HCT116 (cell line): ENCODE measurements around the gene GEMIN5. TPM values are rescaled to one million over a fixed set of nuclear protein-coding genes. Genes with fewer than 3 reads are reported as not detected.

ENCODE experiments used
- ATAC-seq: fragments of 200-7000 bp; cut with Tn5 transposase; 2 replicates; pipeline ENCODE4 v1.9.1; 2020; ENCODE audit warnings: mild to moderate bottlenecking, moderate library complexity
- BruUV-seq: library from RNA; stranded (reverse); fragments of 400-500 nt; replicated peaks from 2 replicates; lab custom pipeline; 2021; lab: Mats Ljungman, UMichigan
- CTCF ChIA-PET: fragments of 300-600 bp; sonication (Branson Sonifier 250); formaldehyde crosslinking; loops from one replicate; lab custom pipeline; 2021; ENCODE audit warnings: antibody characterized with exemption; lab: Charles Lee
- POLR2A ChIA-PET: fragments of 300-600, 350-600 bp; sonication (Branson Sonifier 250); formaldehyde crosslinking; loops from one replicate; lab custom pipeline; 2021; ENCODE audit warnings: antibody characterized with exemption; lab: Charles Lee
- RAD21 ChIA-PET, 2 experiments: fragments of 300-600 bp; sonication (Branson Sonifier 250); formaldehyde crosslinking; loops; one replicate each; lab custom pipeline; 2023; ENCODE audit warnings: low total read pairs in 2 of 2; ENCODE audit not compliant: uncharacterized antibody in 2 of 2, unreplicated experiment in 2 of 2, low non-redundant PET in 1 of 2; lab: Charles Lee
- DNase-seq: peaks from one replicate; pipeline ENCODE4 v3.0.0-alpha.2; 2010; ENCODE audit warnings: low read depth, low spot score
- H2AFZ ChIP-seq: fragments of 200-600 bp; shearing (Covaris generic), sonication (generic); 2 replicates; pipeline ENCODE4 v1.6.1; 2017; ENCODE audit warnings: low read depth, mixed run types, mixed read lengths, antibody characterized with exemption, low read length; ENCODE audit not compliant: poor library complexity, severe bottlenecking
- H3K27ac ChIP-seq: 2 replicates; pipeline ENCODE4 v1.5.1; 2012; ENCODE audit warnings: low read depth, low read length
- H3K27me3 ChIP-seq: fragments of 200-600 bp; sonication (generic); 2 replicates; pipeline ENCODE4 v1.6.1; 2016; ENCODE audit warnings: mixed run types, low read length, mixed read lengths; ENCODE audit not compliant: insufficient read depth
- H3K36me3 ChIP-seq, 2 experiments: fragments of 200-500 bp in 1 of 2; fragments of 200-600 bp in 1 of 2; sonication (Bioruptor generic) in 1 of 2; sonication (generic) in 1 of 2; 2 replicates each; pipeline versions ENCODE4 v1.5.1 to v1.6.1; 2014 to 2016; ENCODE audit warnings: low read length in 2 of 2, inconsistent platforms in 1 of 2, mixed read lengths in 1 of 2, mixed run types in 1 of 2; ENCODE audit not compliant: insufficient read depth in 2 of 2, control insufficient read depth in 1 of 2
- H3K4me1 ChIP-seq, 2 experiments: fragments of 200-600 bp in 1 of 2; sonication (generic) in 1 of 2; 2 replicates each; pipeline versions ENCODE4 v1.5.1 to v1.6.1; 2012 to 2017; ENCODE audit warnings: low read length in 2 of 2, inconsistent platforms in 1 of 2, mild to moderate bottlenecking in 1 of 2, mixed read lengths in 1 of 2, mixed run types in 1 of 2, moderate library complexity in 1 of 2; ENCODE audit not compliant: insufficient read depth in 2 of 2, control insufficient read depth in 1 of 2
- H3K4me2 ChIP-seq: fragments of 200-600 bp; sonication (generic); 2 replicates; pipeline ENCODE4 v1.6.1; 2017; ENCODE audit warnings: mixed run types, low read length, mixed read lengths
- H3K4me3 ChIP-seq, 2 experiments: fragments of 200-600 bp in 1 of 2; sonication (generic) in 1 of 2; replicated peaks in 1 of 2; 2 replicates each; pipeline ENCODE4 v1.5.1; 2011 to 2016; ENCODE audit warnings: low read length in 2 of 2, control low read depth in 1 of 2, low read depth in 1 of 2, mild to moderate bottlenecking in 1 of 2, mixed read lengths in 1 of 2, mixed run types in 1 of 2
- H3K79me2 ChIP-seq: fragments of 200-600 bp; sonication (generic); 2 replicates; pipeline ENCODE4 v1.6.1; 2017; ENCODE audit warnings: mild to moderate bottlenecking, mixed run types, low read length, moderate library complexity, mixed read lengths; ENCODE audit not compliant: insufficient read depth
- H3K9ac ChIP-seq: fragments of 200-600 bp; sonication (generic); 2 replicates; pipeline ENCODE4 v1.6.1; 2016; ENCODE audit warnings: low read length, mixed read lengths
- H3K9me2 ChIP-seq: fragments of 200-600 bp; sonication (generic), shearing (Covaris generic); 2 replicates; pipeline ENCODE4 v1.6.1; 2017; ENCODE audit warnings: mixed run types, mild to moderate bottlenecking, moderate library complexity; ENCODE audit not compliant: insufficient read depth
- H3K9me3 ChIP-seq, 2 experiments: fragments of 200-500 bp in 1 of 2; fragments of 200-600 bp in 1 of 2; sonication (Bioruptor generic) in 1 of 2; sonication (generic) in 1 of 2; 2 replicates each; pipeline ENCODE4 v1.6.1; 2014 to 2017; ENCODE audit warnings: low read length in 2 of 2, mixed read lengths in 2 of 2, inconsistent platforms in 1 of 2, low read depth in 1 of 2, mild to moderate bottlenecking in 1 of 2, mixed run types in 1 of 2, moderate library complexity in 1 of 2; ENCODE audit not compliant: control insufficient read depth in 1 of 2, insufficient read depth in 1 of 2
- H4K20me1 ChIP-seq: fragments of 200-600 bp; sonication (generic), shearing (Covaris generic); 2 replicates; pipeline ENCODE4 v1.6.1; 2017; ENCODE audit warnings: mixed run types, mild to moderate bottlenecking, moderate library complexity; ENCODE audit not compliant: insufficient read depth
- ATF3 ChIP-seq: IDR thresholded peaks from 2 replicates; pipeline ENCODE4 v1.6.1; 2012
- CBX3 ChIP-seq: IDR thresholded peaks from 2 replicates; pipeline ENCODE4 v1.6.1; 2012; ENCODE audit warnings: low read depth
- CTCF ChIP-seq, 3 experiments: fragments of 200-600 bp in 1 of 3; sonication (generic) in 1 of 3; IDR thresholded peaks in 2 of 3; conservative IDR thresholded peaks in 1 of 3; 2 replicates each; pipeline ENCODE4 v1.5.1; 2012 to 2017; ENCODE audit warnings: low read depth in 2 of 3, low read length in 2 of 3, antibody characterized with exemption in 1 of 3, borderline replicate concordance in 1 of 3, control low read depth in 1 of 3, mild to moderate bottlenecking in 1 of 3, mixed read lengths in 1 of 3, mixed run types in 1 of 3, moderate library complexity in 1 of 3; ENCODE audit not compliant: insufficient read depth in 1 of 3
- EGR1 ChIP-seq: IDR thresholded peaks from 2 replicates; pipeline ENCODE4 v1.6.1; 2012; ENCODE audit warnings: low read depth
- ELF1 ChIP-seq: IDR thresholded peaks from 2 replicates; pipeline ENCODE4 v1.6.1; 2012; ENCODE audit warnings: low read depth, borderline replicate concordance
- EZH2phosphoT487 ChIP-seq: fragments of 200-600 bp; IDR thresholded peaks from 2 replicates; pipeline ENCODE4 v1.6.1; 2018; ENCODE audit warnings: antibody characterized with exemption, borderline replicate concordance
- JUND ChIP-seq: IDR thresholded peaks from 2 replicates; pipeline ENCODE4 v1.6.1; 2012
- POLR2A ChIP-seq: IDR thresholded peaks from 2 replicates; pipeline ENCODE4 v1.7.0; 2011; ENCODE audit warnings: borderline replicate concordance; ENCODE audit not compliant: insufficient read depth, insufficient read length; ENCODE audit errors: extremely low read depth
- SIN3A ChIP-seq: IDR thresholded peaks from 2 replicates; pipeline ENCODE4 v1.6.1; 2012; ENCODE audit warnings: low read depth
- SRF ChIP-seq: IDR thresholded peaks from 2 replicates; pipeline ENCODE4 v1.6.1; 2012; ENCODE audit warnings: low read depth
- TCF7L2 ChIP-seq: IDR thresholded peaks from 2 replicates; pipeline ENCODE4 v1.7.0; 2011; ENCODE audit warnings: borderline replicate concordance, inconsistent platforms; ENCODE audit not compliant: insufficient read depth, insufficient read length; ENCODE audit errors: extremely low read depth
- YY1 ChIP-seq: IDR thresholded peaks from 2 replicates; pipeline ENCODE4 v1.6.1; 2011; ENCODE audit warnings: low read length, low read depth, moderate library complexity, mild to moderate bottlenecking; ENCODE audit not compliant: insufficient replicate concordance; ENCODE audit errors: extremely low read depth
- ZBTB33 ChIP-seq: IDR thresholded peaks from 2 replicates; pipeline ENCODE4 v1.6.1; 2011; ENCODE audit warnings: mild to moderate bottlenecking, low read length, moderate library complexity; ENCODE audit not compliant: insufficient replicate concordance; ENCODE audit errors: extremely low read depth
- ZFX ChIP-seq: fragments of 450-650 bp; IDR thresholded peaks from 2 replicates; pipeline ENCODE4 v1.6.1; 2017
- ZNF274 ChIP-seq: fragments of 200-500 bp; sonication (Bioruptor generic); IDR thresholded peaks from 2 replicates; pipeline ENCODE4 v1.6.1; 2014; ENCODE audit warnings: mild to moderate bottlenecking, low read depth, low read length, inconsistent platforms
- intact Hi-C: fragments of 100-400 bp; cut with micrococcal nuclease; formaldehyde crosslinking; loops from 2 replicates; pipeline ENCODE4 v1.10.0; 2022
- total RNA-seq: library from RNA; stranded (reverse); gene quantifications from one replicate; pipeline ENCODE4 v1.2.1, GENCODE V29; 2021; ENCODE audit not compliant: unreplicated experiment

The GEMIN5 gene
- total RNA-seq, 1 experiment from 2014 or later = 35.9 TPM

- TF ChIP-seq ZBTB33 = peak; percentile 86
- no peak for TF ChIP-seq SRF
- peak; percentile 64 for TF ChIP-seq POLR2A
- peak; percentile 44 for TF ChIP-seq TCF7L2
- TF ChIP-seq ZFX = peak; percentile 80
Measured at GRCh38 chr5:154937718-154938466, at the start of gene GEMIN5 (continued).

- ChIA-PET CTCF (no interaction called here), RAD21 (no interaction called here)
- Histone ChIP-seq H3K79me2 (no peaks in the 10 kb centered on the region), H4K20me1 (no peaks in the 10 kb centered on the region), H3K36me3 (no peaks in the 10 kb centered on the region), H3K4me2 (no peak overlapping the region), H3K9me3 (no peaks in the 10 kb centered on the region), H3K27me3 (peaks cover 6% of the 10 kb centered on the region; the same call in 1 of the 2 replicates), H3K27ac (no peak overlapping the region), H3K9me2 (no peaks in the 10 kb centered on the region), H3K9ac (no peak overlapping the region)
- BruUV-seq = no TSS peak
- DNase-seq (no peak), ATAC-seq (no peak)
- intact Hi-C loops = no loop called here
- TF ChIP-seq ATF3 = no peak
- no peak for TF ChIP-seq YY1
- no peak for TF ChIP-seq CBX3
- TF ChIP-seq EZH2phosphoT487 = no peak
- no peak for TF ChIP-seq ZNF274
- TF ChIP-seq ELF1 = no peak
- no peak for TF ChIP-seq EGR1
- no peak for TF ChIP-seq ZBTB33
- TF ChIP-seq SIN3A = no peak
- no peak for TF ChIP-seq CTCF (IDR thresholded peaks at IDR 0.05 in 2 of 3, conservative IDR thresholded peaks at IDR 0.05 in 1 of 3; ENCODE audit: borderline replicate concordance in 1 of 3, insufficient read depth in 1 of 3, low read depth in 2 of 3, low read length in 2 of 3)
- TF ChIP-seq JUND = no peak
- TF ChIP-seq, all 23 proteins: peak for 0
- POLR2A ChIA-PET = no interaction called here
- H2AFZ ChIP-seq = no peak overlapping the region
- H3K4me1 ChIP-seq = no peaks in the 10 kb centered on the region
- H3K4me3 ChIP-seq = no peak overlapping the region
Measured at GRCh38 chr5:154986151-154986550, 48.1 kb upstream of the GEMIN5 start.
